DMS53 treated with DMSO at 0.1 percent for 48 hours (cell line): ENCODE data around the gene NFIX.

Experiments
- DNase-seq: peaks from one replicate; lab custom pipeline; 2025; ENCODE audit not compliant: unreplicated experiment; lab: John Stamatoyannopoulos, UW

The NFIX gene

GRCh38 chr19:13034636-13035035 is 39.4 kb downstream of the NFIX start:
- no peak for DNase-seq

GRCh38 chr19:13035820-13036365 is 40.6 kb downstream of the NFIX start:
- DNase-seq = no peak

- DNase-seq = peak; percentile 70
Observed at GRCh38 chr19:13036366-13036976, 41.2 kb downstream of the NFIX start.

- DNase-seq = no peak
Observed at GRCh38 chr19:13037161-13037560, 41.9 kb downstream of the NFIX start.

GRCh38 chr19:13037731-13038130 is 42.5 kb downstream of the NFIX start:
- DNase-seq = no peak

GRCh38 chr19:13038306-13039210 is 43.3 kb downstream of the NFIX start:
- DNase-seq = no peak

- DNase-seq = no peak
Observed at GRCh38 chr19:13039211-13039789, 44.0 kb downstream of the NFIX start.

- no peak for DNase-seq
Observed at GRCh38 chr19:13040232-13040947, 45.1 kb downstream of the NFIX start.

- no peak for DNase-seq
Observed at GRCh38 chr19:13040948-13041292, 45.6 kb downstream of the NFIX start.

GRCh38 chr19:13042443-13043130 is 47.3 kb downstream of the NFIX start:
- no peak for DNase-seq

GRCh38 chr19:13043285-13043684 is 48.0 kb downstream of the NFIX start:
- no peak for DNase-seq

GRCh38 chr19:13044231-13044836 is 49.1 kb downstream of the NFIX start:
- DNase-seq = no peak

- DNase-seq = no peak
Observed at GRCh38 chr19:13045812-13046211, 50.5 kb downstream of the NFIX start.

- no peak for DNase-seq
Observed at GRCh38 chr19:13047374-13047773, 52.1 kb downstream of the NFIX start.

GRCh38 chr19:13050274-13050673 is 55.0 kb downstream of the NFIX start:
- DNase-seq = no peak

GRCh38 chr19:13051557-13052165 is 56.4 kb downstream of the NFIX start:
- DNase-seq = peak; percentile 53

- DNase-seq = no peak
Observed at GRCh38 chr19:13052447-13053175, 57.3 kb downstream of the NFIX start.

- DNase-seq = no peak
Observed at GRCh38 chr19:13053238-13053637, 58.0 kb downstream of the NFIX start.
